Measurements from ENCODE around the gene SNX1. TPM values are rescaled to one million over a fixed set of nuclear protein-coding genes. Genes with fewer than 3 reads are reported as not detected.

Gene SNX1
- total and polyA plus RNA-seq, 2 donors (not counting 1 experiment from before 2014, with no cell fraction given) = 42.9 to 95.7 TPM

DNA sequence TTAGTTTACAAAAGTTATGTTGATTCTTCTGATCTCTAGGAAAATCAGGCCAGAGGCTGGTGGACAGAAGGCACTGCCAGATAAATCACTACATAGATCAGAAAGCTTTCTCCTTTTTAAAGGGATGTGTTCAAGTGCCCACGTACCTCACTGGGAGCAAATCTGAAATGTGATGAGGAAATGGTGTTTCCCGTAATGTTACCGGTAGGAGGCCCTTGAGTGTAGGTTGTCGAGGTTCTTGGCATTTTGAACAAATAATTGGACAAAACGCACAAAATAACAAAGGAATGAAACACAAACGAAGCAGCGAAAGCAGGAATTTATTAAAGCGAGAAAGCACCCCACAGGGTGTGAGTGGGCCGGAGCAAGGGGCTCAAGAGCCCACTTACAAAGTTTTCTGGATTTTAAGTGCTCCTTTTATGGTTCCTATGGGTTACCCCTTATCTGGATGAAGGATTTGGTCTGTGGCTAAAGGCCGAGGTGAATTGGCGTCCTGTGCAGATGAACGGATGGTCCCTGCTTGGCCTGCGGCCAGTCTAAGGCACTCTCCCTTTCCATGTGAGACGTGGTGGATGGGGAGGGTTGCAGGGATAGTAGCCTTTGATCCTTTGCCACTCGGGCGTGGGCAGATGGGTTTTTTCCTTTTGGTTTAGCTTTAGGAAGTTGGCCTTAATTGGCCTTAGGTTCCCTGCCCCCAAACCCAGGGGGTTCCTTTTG, 1.0 kb downstream of the SNX1 start:
- H4K20me1 ChIP-seq (ENCODE audit: control insufficient read depth, extremely low read depth, insufficient read depth, low read length) = no peaks in the 10 kb centered on the region
- peak in 1 of 2 donors; percentile 55 for DNase-seq (ENCODE audit: low read depth in 2 of 2)

GRCh38 chr15:64099379-64099778, 3.6 kb downstream of the SNX1 start:
- Histone ChIP-seq H3K9ac (ENCODE audit: insufficient read depth, low read length) (no peak overlapping the region), H3K4me1 (ENCODE audit: control insufficient read depth, extremely low read depth, insufficient read depth, low read length) (peaks cover 3% of the 10 kb centered on the region), H3K9me3 (ENCODE audit: control insufficient read depth, insufficient read depth, low read depth, low read length) (no peaks in the 10 kb centered on the region), H3K27ac (ENCODE audit: insufficient read depth, low read length) (no peak overlapping the region), H4K20me1 (ENCODE audit: control insufficient read depth, extremely low read depth, insufficient read depth, low read length) (no peaks in the 10 kb centered on the region), H3K79me2 (ENCODE audit: control insufficient read depth, insufficient read depth, low read length) (peaks cover 74% of the 10 kb centered on the region), H3K36me3 (ENCODE audit: control insufficient read depth, insufficient read depth, low read length) (no peaks in the 10 kb centered on the region), H3K4me2 (ENCODE audit: extremely low read depth, insufficient read depth, low read length) (no peak overlapping the region), H3K27me3 (ENCODE audit: control insufficient read depth, insufficient read depth, low read length) (no peaks in the 10 kb centered on the region), H2AFZ (ENCODE audit: low read length) (no peak overlapping the region), H3K4me3 (replicated peaks in 1 of 4; ENCODE audit: control extremely low read depth in 1 of 4, insufficient read depth in 1 of 4, low read depth in 3 of 4, low read length in 4 of 4) (no peak overlapping the region)
- TF ChIP-seq, protein P1, sequence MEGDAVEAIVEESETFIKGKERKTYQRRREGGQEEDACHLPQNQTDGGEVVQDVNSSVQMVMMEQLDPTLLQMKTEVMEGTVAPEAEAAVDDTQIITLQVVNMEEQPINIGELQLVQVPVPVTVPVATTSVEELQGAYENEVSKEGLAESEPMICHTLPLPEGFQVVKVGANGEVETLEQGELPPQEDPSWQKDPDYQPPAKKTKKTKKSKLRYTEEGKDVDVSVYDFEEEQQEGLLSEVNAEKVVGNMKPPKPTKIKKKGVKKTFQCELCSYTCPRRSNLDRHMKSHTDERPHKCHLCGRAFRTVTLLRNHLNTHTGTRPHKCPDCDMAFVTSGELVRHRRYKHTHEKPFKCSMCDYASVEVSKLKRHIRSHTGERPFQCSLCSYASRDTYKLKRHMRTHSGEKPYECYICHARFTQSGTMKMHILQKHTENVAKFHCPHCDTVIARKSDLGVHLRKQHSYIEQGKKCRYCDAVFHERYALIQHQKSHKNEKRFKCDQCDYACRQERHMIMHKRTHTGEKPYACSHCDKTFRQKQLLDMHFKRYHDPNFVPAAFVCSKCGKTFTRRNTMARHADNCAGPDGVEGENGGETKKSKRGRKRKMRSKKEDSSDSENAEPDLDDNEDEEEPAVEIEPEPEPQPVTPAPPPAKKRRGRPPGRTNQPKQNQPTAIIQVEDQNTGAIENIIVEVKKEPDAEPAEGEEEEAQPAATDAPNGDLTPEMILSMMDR (conservative IDR thresholded peaks at IDR 0.05 in 1 of 2, IDR thresholded peaks at IDR 0.05 in 1 of 2; ENCODE audit: low read depth in 1 of 2, low read length in 2 of 2) = no peak
- no peak for TF ChIP-seq EZH2 (IDR thresholded peaks at IDR 0.05; ENCODE audit: low read length, missing control alignments)
- no peak for DNase-seq (ENCODE audit: low read depth in 2 of 2)

More for the DNA sequence above, 1.0 kb downstream of the SNX1 start:
- H3K9ac ChIP-seq (ENCODE audit: insufficient read depth, low read length) = peak overlapping the region; percentile 91
- H3K27ac ChIP-seq (ENCODE audit: insufficient read depth, low read length) = peak overlapping the region; percentile 85
- no peaks in the 10 kb centered on the region for H3K27me3 ChIP-seq (ENCODE audit: control insufficient read depth, insufficient read depth, low read length)
- TF ChIP-seq, protein P1 (conservative IDR thresholded peaks at IDR 0.05 in 1 of 2, IDR thresholded peaks at IDR 0.05 in 1 of 2; ENCODE audit: low read depth in 1 of 2, low read length in 2 of 2) = peak; percentile 23 to 29
- no peak for TF ChIP-seq EZH2 (IDR thresholded peaks at IDR 0.05; ENCODE audit: low read length, missing control alignments)
- peak overlapping the region; percentile 73 to 92 (median 84) for H3K4me3 ChIP-seq (replicated peaks in 1 of 4; ENCODE audit: control extremely low read depth in 1 of 4, insufficient read depth in 1 of 4, low read depth in 3 of 4, low read length in 4 of 4)
- no peak overlapping the region for H2AFZ ChIP-seq (ENCODE audit: low read length)
- no peaks in the 10 kb centered on the region for H3K9me3 ChIP-seq (ENCODE audit: control insufficient read depth, insufficient read depth, low read depth, low read length)
- H3K4me1 ChIP-seq (ENCODE audit: control insufficient read depth, extremely low read depth, insufficient read depth, low read length) = peaks cover 5% of the 10 kb centered on the region
- H3K36me3 ChIP-seq (ENCODE audit: control insufficient read depth, insufficient read depth, low read length) = no peaks in the 10 kb centered on the region
- peaks cover 74% of the 10 kb centered on the region for H3K79me2 ChIP-seq (ENCODE audit: control insufficient read depth, insufficient read depth, low read length)
- peak overlapping the region; percentile 95 for H3K4me2 ChIP-seq (ENCODE audit: extremely low read depth, insufficient read depth, low read length)

DNA sequence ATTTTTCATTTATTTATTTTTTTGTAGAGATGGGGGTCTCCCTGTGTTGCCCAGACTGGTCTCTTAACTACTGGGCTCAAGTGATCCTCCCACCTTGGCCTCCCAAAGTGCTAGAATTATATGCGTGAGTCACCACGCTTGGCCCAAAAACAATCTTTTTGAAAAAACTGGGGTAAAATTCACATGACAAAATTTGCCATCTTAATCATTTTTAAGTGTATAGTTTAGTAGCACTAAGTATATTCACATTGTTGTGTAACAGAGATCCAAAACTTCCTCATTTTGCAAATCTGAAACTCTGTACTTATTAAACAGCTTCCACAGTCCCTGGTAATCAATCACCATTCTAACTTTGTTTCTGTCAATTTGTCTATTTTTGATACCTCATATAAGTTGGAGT, 5.2 kb downstream of the SNX1 start:
- H4K20me1 ChIP-seq (ENCODE audit: control insufficient read depth, extremely low read depth, insufficient read depth, low read length) = no peaks in the 10 kb centered on the region
- H2AFZ ChIP-seq (ENCODE audit: low read length) = no peak overlapping the region
- no peak overlapping the region for H3K4me2 ChIP-seq (ENCODE audit: extremely low read depth, insufficient read depth, low read length)
- peaks cover 78% of the 10 kb centered on the region for H3K79me2 ChIP-seq (ENCODE audit: control insufficient read depth, insufficient read depth, low read length)
- H3K4me1 ChIP-seq (ENCODE audit: control insufficient read depth, extremely low read depth, insufficient read depth, low read length) = peaks cover 7% of the 10 kb centered on the region
- no peak overlapping the region for H3K4me3 ChIP-seq (replicated peaks in 1 of 4; ENCODE audit: control extremely low read depth in 1 of 4, insufficient read depth in 1 of 4, low read depth in 3 of 4, low read length in 4 of 4)
- H3K27me3 ChIP-seq (ENCODE audit: control insufficient read depth, insufficient read depth, low read length) = no peaks in the 10 kb centered on the region
- H3K36me3 ChIP-seq (ENCODE audit: control insufficient read depth, insufficient read depth, low read length) = no peaks in the 10 kb centered on the region
- TF ChIP-seq EZH2 (IDR thresholded peaks at IDR 0.05; ENCODE audit: low read length, missing control alignments) = no peak
- TF ChIP-seq, protein P1 (conservative IDR thresholded peaks at IDR 0.05 in 1 of 2, IDR thresholded peaks at IDR 0.05 in 1 of 2; ENCODE audit: low read depth in 1 of 2, low read length in 2 of 2) = no peak
- H3K9me3 ChIP-seq (ENCODE audit: control insufficient read depth, insufficient read depth, low read depth, low read length) = no peaks in the 10 kb centered on the region
- no peak for DNase-seq (ENCODE audit: low read depth in 2 of 2)
- H3K9ac ChIP-seq (ENCODE audit: insufficient read depth, low read length) = no peak overlapping the region
- H3K27ac ChIP-seq (ENCODE audit: insufficient read depth, low read length) = no peak overlapping the region
